ENCODE data around the gene PALD1. TPM values are rescaled to one million over a fixed set of nuclear protein-coding genes. Genes with fewer than 3 reads are reported as not detected.

Gene PALD1
- total and polyA plus RNA-seq, 2 donors (not counting 1 experiment from before 2014, with no cell fraction given) = 0.09 to 0.33 TPM

GRCh38 chr10:70615211-70615610 is 136.6 kb downstream of the PALD1 start:
- no peak overlapping the region for H2AFZ ChIP-seq (ENCODE audit: low read length)
- H3K9me3 ChIP-seq (ENCODE audit: control insufficient read depth, insufficient read depth, low read depth, low read length) = no peaks in the 10 kb centered on the region
- H3K27ac ChIP-seq (ENCODE audit: insufficient read depth, low read length) = no peak overlapping the region
- H3K36me3 ChIP-seq (ENCODE audit: control insufficient read depth, insufficient read depth, low read length) = no peaks in the 10 kb centered on the region
- DNase-seq (ENCODE audit: low read depth in 2 of 2) = no peak
- no peaks in the 10 kb centered on the region for H3K4me1 ChIP-seq (ENCODE audit: control insufficient read depth, extremely low read depth, insufficient read depth, low read length)
- H3K79me2 ChIP-seq (ENCODE audit: control insufficient read depth, insufficient read depth, low read length) = no peaks in the 10 kb centered on the region
- no peaks in the 10 kb centered on the region for H3K27me3 ChIP-seq (ENCODE audit: control insufficient read depth, insufficient read depth, low read length)
- TF ChIP-seq CTCF (conservative IDR thresholded peaks at IDR 0.05 in 1 of 2, IDR thresholded peaks at IDR 0.05 in 1 of 2; ENCODE audit: low read depth in 1 of 2, low read length in 2 of 2) = no peak
- TF ChIP-seq EZH2 (IDR thresholded peaks at IDR 0.05; ENCODE audit: low read length, missing control alignments) = no peak
- no peaks in the 10 kb centered on the region for H4K20me1 ChIP-seq (ENCODE audit: control insufficient read depth, extremely low read depth, insufficient read depth, low read length)
- H3K9ac ChIP-seq (ENCODE audit: insufficient read depth, low read length) = no peak overlapping the region
- no peak overlapping the region for H3K4me2 ChIP-seq (ENCODE audit: extremely low read depth, insufficient read depth, low read length)
- no peak overlapping the region for H3K4me3 ChIP-seq (replicated peaks in 1 of 4; ENCODE audit: control extremely low read depth in 1 of 4, insufficient read depth in 1 of 4, low read depth in 3 of 4, low read length in 4 of 4)

GRCh38 chr10:70615784-70616522 is 137.4 kb downstream of the PALD1 start:
- H3K9me3 ChIP-seq (ENCODE audit: control insufficient read depth, insufficient read depth, low read depth, low read length) = no peaks in the 10 kb centered on the region
- TF ChIP-seq CTCF (conservative IDR thresholded peaks at IDR 0.05 in 1 of 2, IDR thresholded peaks at IDR 0.05 in 1 of 2; ENCODE audit: low read depth in 1 of 2, low read length in 2 of 2) (no peak), EZH2 (IDR thresholded peaks at IDR 0.05; ENCODE audit: low read length, missing control alignments) (no peak)
- no peak overlapping the region for H3K27ac ChIP-seq (ENCODE audit: insufficient read depth, low read length)
- H3K9ac ChIP-seq (ENCODE audit: insufficient read depth, low read length) = no peak overlapping the region
- H3K36me3 ChIP-seq (ENCODE audit: control insufficient read depth, insufficient read depth, low read length) = no peaks in the 10 kb centered on the region
- no peak overlapping the region for H3K4me2 ChIP-seq (ENCODE audit: extremely low read depth, insufficient read depth, low read length)
- no peaks in the 10 kb centered on the region for H3K27me3 ChIP-seq (ENCODE audit: control insufficient read depth, insufficient read depth, low read length)
- H3K4me3 ChIP-seq (replicated peaks in 1 of 4; ENCODE audit: control extremely low read depth in 1 of 4, insufficient read depth in 1 of 4, low read depth in 3 of 4, low read length in 4 of 4) = no peak overlapping the region
- peak in 1 of 2 donors; percentile 97 for DNase-seq (ENCODE audit: low read depth in 2 of 2)
- H4K20me1 ChIP-seq (ENCODE audit: control insufficient read depth, extremely low read depth, insufficient read depth, low read length) = no peaks in the 10 kb centered on the region
- H3K4me1 ChIP-seq (ENCODE audit: control insufficient read depth, extremely low read depth, insufficient read depth, low read length) = no peaks in the 10 kb centered on the region
- H2AFZ ChIP-seq (ENCODE audit: low read length) = no peak overlapping the region
- no peaks in the 10 kb centered on the region for H3K79me2 ChIP-seq (ENCODE audit: control insufficient read depth, insufficient read depth, low read length)

- H3K9ac ChIP-seq (ENCODE audit: insufficient read depth, low read length) = no peak overlapping the region
- no peak overlapping the region for H3K4me2 ChIP-seq (ENCODE audit: extremely low read depth, insufficient read depth, low read length)
These were observed 138.2 kb downstream of the PALD1 start for GRCh38 chr10:70616761-70617160.

More at GRCh38 chr10:70616761-70617160, 138.2 kb downstream of the PALD1 start:
- Histone ChIP-seq H2AFZ (ENCODE audit: low read length) (no peak overlapping the region), H3K27ac (ENCODE audit: insufficient read depth, low read length) (no peak overlapping the region), H4K20me1 (ENCODE audit: control insufficient read depth, extremely low read depth, insufficient read depth, low read length) (no peaks in the 10 kb centered on the region), H3K36me3 (ENCODE audit: control insufficient read depth, insufficient read depth, low read length) (no peaks in the 10 kb centered on the region), H3K4me3 (replicated peaks in 1 of 4; ENCODE audit: control extremely low read depth in 1 of 4, insufficient read depth in 1 of 4, low read depth in 3 of 4, low read length in 4 of 4) (no peak overlapping the region), H3K4me1 (ENCODE audit: control insufficient read depth, extremely low read depth, insufficient read depth, low read length) (no peaks in the 10 kb centered on the region), H3K79me2 (ENCODE audit: control insufficient read depth, insufficient read depth, low read length) (no peaks in the 10 kb centered on the region), H3K27me3 (ENCODE audit: control insufficient read depth, insufficient read depth, low read length) (no peaks in the 10 kb centered on the region), H3K9me3 (ENCODE audit: control insufficient read depth, insufficient read depth, low read depth, low read length) (no peaks in the 10 kb centered on the region)
- TF ChIP-seq CTCF (conservative IDR thresholded peaks at IDR 0.05 in 1 of 2, IDR thresholded peaks at IDR 0.05 in 1 of 2; ENCODE audit: low read depth in 1 of 2, low read length in 2 of 2) (no peak), EZH2 (IDR thresholded peaks at IDR 0.05; ENCODE audit: low read length, missing control alignments) (no peak)
- peak in 1 of 2 donors; percentile 16 for DNase-seq (ENCODE audit: low read depth in 2 of 2)

Other genes with a start within 250 kb of the PALD1 start
- 287 and 313 TPM in 2 replicates for gene PPA1, start 245.3 kb upstream of the PALD1 start, total RNA-seq
- 167 and 207 TPM in 2 replicates for gene PPA1, start 245.3 kb upstream of the PALD1 start, polyA plus RNA-seq
- under 0.01 TPM in 1 of 2 replicates, not detected in the other for gene NPFFR1, start 194.8 kb upstream of the PALD1 start, total RNA-seq
- not detected in 2 replicates for gene NPFFR1, start 194.8 kb upstream of the PALD1 start, polyA plus RNA-seq
- 6.4 and 8.8 TPM in 2 replicates for gene LRRC20, start 96.1 kb upstream of the PALD1 start, total RNA-seq
- 8.4 and 13.2 TPM in 2 replicates for gene LRRC20, start 96.1 kb upstream of the PALD1 start, polyA plus RNA-seq
- 18.0 and 21.8 TPM in 2 replicates for gene EIF4EBP2, start 74.6 kb upstream of the PALD1 start, total RNA-seq
- 41.5 and 44.9 TPM in 2 replicates for gene EIF4EBP2, start 74.6 kb upstream of the PALD1 start, polyA plus RNA-seq
- not detected in 2 replicates for gene NODAL, start 37.1 kb upstream of the PALD1 start, total RNA-seq
- not detected in 2 replicates for gene NODAL, start 37.1 kb upstream of the PALD1 start, polyA plus RNA-seq
- not detected in 2 replicates for gene PRF1, start 124.0 kb downstream of the PALD1 start, total RNA-seq
- gene PRF1, start 124.0 kb downstream of the PALD1 start, polyA plus RNA-seq = not detected in 2 replicates
- gene ADAMTS14, start 193.7 kb downstream of the PALD1 start, total RNA-seq = 1.8 and 4.1 TPM in 2 replicates
- 3.1 and 6.2 TPM in 2 replicates for gene ADAMTS14, start 193.7 kb downstream of the PALD1 start, polyA plus RNA-seq

All from fibroblast of lung (primary cell).